Kidney (tissue), 14 donors: ENCODE data around the gene CACNB2. TPM values are rescaled to one million over a fixed set of nuclear protein-coding genes. Genes with fewer than 3 reads are reported as not detected.

ENCODE experiments used
- DNase-seq, 5 donors: peaks; one replicate each; pipeline ENCODE4 v3.0.0-alpha.2; 2013 to 2020
- FAIRE-seq: peaks from 2 replicates; lab custom pipeline; 2012; peaks lifted over from hg19 to GRCh38; lab: Jason Lieb, UNC
- H3K27ac ChIP-seq, 2 donors: one replicate each; pipeline ENCODE4 v1.7.0; 2013; ENCODE audit warnings: low read depth in 2 of 2, low read length in 2 of 2, inconsistent platforms in 1 of 2
- H3K27me3 ChIP-seq: one replicate; pipeline ENCODE4 v1.7.1; 2013; ENCODE audit warnings: low read length, inconsistent platforms; ENCODE audit not compliant: control insufficient read depth, insufficient read depth
- H3K36me3 ChIP-seq, 3 donors: one replicate each; pipeline versions ENCODE4 v1.7.0 to v1.7.1; 2013; ENCODE audit warnings: low read length in 3 of 3, control low read depth in 1 of 3, inconsistent platforms in 1 of 3; ENCODE audit not compliant: insufficient read depth in 3 of 3, control insufficient read depth in 2 of 3
- H3K4me1 ChIP-seq, 3 donors: one replicate each; pipeline versions ENCODE4 v1.7.0 to v1.7.1; 2013; ENCODE audit warnings: low read length in 3 of 3, inconsistent platforms in 1 of 3, low read depth in 1 of 3; ENCODE audit not compliant: control insufficient read depth in 2 of 3, insufficient read depth in 2 of 3
- H3K4me3 ChIP-seq, 3 donors: one replicate each; pipeline versions ENCODE4 v1.7.0 to v1.8.1; 2013; ENCODE audit warnings: low read length in 3 of 3, control low read depth in 1 of 3, inconsistent platforms in 1 of 3
- H3K9ac ChIP-seq, 3 donors: one replicate each; pipeline versions ENCODE4 v1.7.0 to v1.7.1; 2013; ENCODE audit warnings: low read length in 3 of 3, control low read depth in 1 of 3, inconsistent platforms in 1 of 3
- H3K9me3 ChIP-seq, 3 donors: one replicate each; pipeline versions ENCODE4 v1.7.0 to v1.7.1; 2013; ENCODE audit warnings: low read length in 3 of 3, control low read depth in 1 of 3, inconsistent platforms in 1 of 3; ENCODE audit not compliant: control insufficient read depth in 2 of 3, insufficient read depth in 1 of 3
- intact Hi-C: fragments of 100-400 bp; cut with DNase I; formaldehyde crosslinking; loops from one replicate; pipeline ENCODE4 v1.11.1; 2022
- polyA plus RNA-seq: library from polyadenylated mRNA; stranded (reverse); fragments of 350-450 nt; fragmentation: Illumina TruSeq; extraction: RNeasy Lipid Tissue Mini Kit (QIAGEN cat#74804); gene quantifications from one replicate; pipeline ENCODE4 v1.2.3, GENCODE V29; 2014; ENCODE audit warnings: low read depth, low replicate concordance; ENCODE audit not compliant: insufficient read depth
- total RNA-seq: library from RNA; stranded (reverse); fragmentation: NEBNext Ultra II Directional; extraction: Animal tissue kit (Norgen Biotek cat#: 25700); gene quantifications from one replicate; pipeline ENCODE4 v1.2.1, GENCODE V29; 2021
- TF ChIP-seq, protein P1 (sequence below): IDR thresholded peaks from 3 replicates; pipeline ENCODE4 v1.5.1; 2012; ENCODE audit warnings: mild to moderate bottlenecking, moderate library complexity, borderline replicate concordance; ENCODE audit not compliant: insufficient read depth; ENCODE audit errors: extremely low read depth
- donor health status: control.
- donor health status: control.
- donor health status: control.
- donor health status: control.
- donor health status: control.
- donor health status: DM: yes; HTN: yes; CAD: no.
- donor health status: Normal renal cell carcinoma (clear cell type).

CACNB2 gene
- total and polyA plus RNA-seq, 2 donors from 2014 or later: 2.8 TPM

- Histone ChIP-seq H3K9me3 (no peaks in the 10 kb centered on the region), H3K27me3 (no peaks in the 10 kb centered on the region), H3K4me1 (no peaks in the 10 kb centered on the region), H3K27ac (no peak overlapping the region), H3K9ac (no peak overlapping the region), H3K4me3 (no peak overlapping the region), H3K36me3 (no peaks in the 10 kb centered on the region)
- intact Hi-C loops: no loop called here
- FAIRE-seq (no peak), DNase-seq (no peak)
- TF ChIP-seq, protein P1, sequence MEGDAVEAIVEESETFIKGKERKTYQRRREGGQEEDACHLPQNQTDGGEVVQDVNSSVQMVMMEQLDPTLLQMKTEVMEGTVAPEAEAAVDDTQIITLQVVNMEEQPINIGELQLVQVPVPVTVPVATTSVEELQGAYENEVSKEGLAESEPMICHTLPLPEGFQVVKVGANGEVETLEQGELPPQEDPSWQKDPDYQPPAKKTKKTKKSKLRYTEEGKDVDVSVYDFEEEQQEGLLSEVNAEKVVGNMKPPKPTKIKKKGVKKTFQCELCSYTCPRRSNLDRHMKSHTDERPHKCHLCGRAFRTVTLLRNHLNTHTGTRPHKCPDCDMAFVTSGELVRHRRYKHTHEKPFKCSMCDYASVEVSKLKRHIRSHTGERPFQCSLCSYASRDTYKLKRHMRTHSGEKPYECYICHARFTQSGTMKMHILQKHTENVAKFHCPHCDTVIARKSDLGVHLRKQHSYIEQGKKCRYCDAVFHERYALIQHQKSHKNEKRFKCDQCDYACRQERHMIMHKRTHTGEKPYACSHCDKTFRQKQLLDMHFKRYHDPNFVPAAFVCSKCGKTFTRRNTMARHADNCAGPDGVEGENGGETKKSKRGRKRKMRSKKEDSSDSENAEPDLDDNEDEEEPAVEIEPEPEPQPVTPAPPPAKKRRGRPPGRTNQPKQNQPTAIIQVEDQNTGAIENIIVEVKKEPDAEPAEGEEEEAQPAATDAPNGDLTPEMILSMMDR: no peak
These were observed 114.5 kb downstream of the CACNB2 start for GRCh38 chr10:18254692-18255091.

- TF ChIP-seq, protein P1: no peak
- Histone ChIP-seq H3K27ac (no peak overlapping the region), H3K4me3 (peak overlapping the region in 1 of 3 donors; percentile 45), H3K4me1 (no peaks in the 10 kb centered on the region), H3K27me3 (no peaks in the 10 kb centered on the region), H3K36me3 (no peaks in the 10 kb centered on the region), H3K9ac (no peak overlapping the region), H3K9me3 (no peaks in the 10 kb centered on the region)
- no peak for FAIRE-seq
- peak in 3 of 5 donors; percentile 17 to 36 (median 35) for DNase-seq
- intact Hi-C loops: no loop called here
These were observed 120.2 kb downstream of the CACNB2 start for GRCh38 chr10:18260310-18260922.

DNA sequence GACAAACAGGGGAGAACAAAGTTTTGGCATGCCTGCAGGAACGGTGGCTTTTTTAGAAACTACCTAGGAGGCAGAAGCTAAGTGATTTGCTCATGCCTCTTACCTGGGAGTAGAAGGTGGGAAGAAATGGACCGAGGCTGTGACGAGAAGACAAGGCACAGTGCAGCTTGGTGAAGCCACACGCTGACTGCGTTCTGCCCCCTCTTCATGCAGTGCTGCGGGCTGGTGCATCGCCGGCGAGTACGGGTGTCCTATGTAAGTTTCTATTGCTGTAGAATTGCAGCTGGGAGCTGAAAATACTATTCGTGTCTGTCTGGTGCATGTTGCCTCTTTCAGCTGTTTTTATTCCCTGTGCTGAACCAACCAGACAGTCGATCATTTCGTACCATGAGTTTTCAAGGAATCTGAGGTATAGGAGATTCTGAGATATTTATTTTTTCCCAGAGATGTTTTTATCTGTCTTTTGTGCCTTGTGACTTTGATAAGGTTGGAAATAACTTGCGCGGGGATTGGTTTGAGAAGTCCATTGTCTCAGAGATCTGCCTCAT is 120.9 kb downstream of the CACNB2 start:
- TF ChIP-seq, protein P1: no peak
- intact Hi-C loops: no loop called here
- no peak for FAIRE-seq

More for the DNA sequence above, 120.9 kb downstream of the CACNB2 start:
- DNase-seq: peak in 4 of 5 donors; percentile 6 to 32 (median 14)
- Histone ChIP-seq H3K4me1 (no peaks in the 10 kb centered on the region), H3K9ac (no peak overlapping the region), H3K9me3 (no peaks in the 10 kb centered on the region), H3K27me3 (no peaks in the 10 kb centered on the region), H3K27ac (no peak overlapping the region), H3K36me3 (no peaks in the 10 kb centered on the region), H3K4me3 (peak overlapping the region in 1 of 3 donors; percentile 45)
